ENCODE data around the gene ATXN2L. TPM values are rescaled to one million over a fixed set of nuclear protein-coding genes. Genes with fewer than 3 reads are reported as not detected.
"Not testable (repeated sequence)": the region's sequence is repeated elsewhere in the genome, so short reads cannot be mapped to it uniquely, and the experiment has no call there.

Gene ATXN2L
- total and polyA plus RNA-seq, 2 experiments from 2014 or later, result 134 to 192 TPM

DNA sequence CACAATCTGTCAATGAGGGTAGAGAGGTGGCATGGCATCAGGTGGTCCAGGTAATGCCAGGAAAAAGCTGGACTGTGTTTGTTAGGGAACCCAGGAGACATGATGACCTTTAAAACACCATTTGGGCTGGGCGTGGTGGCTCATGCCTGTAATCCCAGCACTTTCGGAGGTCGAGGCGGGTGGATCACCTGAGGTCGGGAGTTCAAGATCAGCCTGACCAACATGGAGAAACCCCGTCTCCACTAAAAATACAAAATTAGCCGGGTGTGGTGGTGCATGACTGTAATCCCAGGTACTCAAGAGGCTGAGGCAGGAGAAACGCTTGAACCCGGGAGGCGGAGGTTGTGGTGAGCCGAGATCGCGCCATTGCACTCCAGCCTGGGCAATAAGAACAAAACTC, 2.3 kb upstream of the ATXN2L start:
- H3K4me2 ChIP-seq; H4K20me1 ChIP-seq (replicated peaks; ENCODE audit: insufficient read depth); H3K9me2 ChIP-seq (ENCODE audit: insufficient read depth); H3K27me3 ChIP-seq (ENCODE audit: insufficient read depth); H3K36me3 ChIP-seq (ENCODE audit: insufficient read depth); H3K4me3 ChIP-seq; H2AFZ ChIP-seq; H3K27ac ChIP-seq (ENCODE audit: low read depth); H3K9me3 Mint-ChIP-seq; DNase-seq (ENCODE audit: low spot score); ATAC-seq: not testable (repeated sequence)
- Mint-ChIP-seq H3K36me3 (ENCODE audit: low read depth) (peaks cover 31% of the 10 kb centered on the region), H3K27me3 (ENCODE audit: insufficient read depth, low read depth, poor library complexity) (peaks cover 16% of the 10 kb centered on the region), H3K27ac (peak overlapping the region; percentile 9; the same call in 1 of the 2 replicates), H3K4me3 (peak overlapping the region; percentile 84; the same call in 1 of the 3 replicates), H3K4me1 (peaks cover 23% of the 10 kb centered on the region)
- Histone ChIP-seq H3K4me1 (ENCODE audit: insufficient read depth) (peaks cover 24% of the 10 kb centered on the region), H3K79me2 (replicated peaks; ENCODE audit: insufficient read depth) (peaks cover 21% of the 10 kb centered on the region), H3F3A (replicated peaks; ENCODE audit: low read depth) (peaks cover 14% of the 10 kb centered on the region)

DNA sequence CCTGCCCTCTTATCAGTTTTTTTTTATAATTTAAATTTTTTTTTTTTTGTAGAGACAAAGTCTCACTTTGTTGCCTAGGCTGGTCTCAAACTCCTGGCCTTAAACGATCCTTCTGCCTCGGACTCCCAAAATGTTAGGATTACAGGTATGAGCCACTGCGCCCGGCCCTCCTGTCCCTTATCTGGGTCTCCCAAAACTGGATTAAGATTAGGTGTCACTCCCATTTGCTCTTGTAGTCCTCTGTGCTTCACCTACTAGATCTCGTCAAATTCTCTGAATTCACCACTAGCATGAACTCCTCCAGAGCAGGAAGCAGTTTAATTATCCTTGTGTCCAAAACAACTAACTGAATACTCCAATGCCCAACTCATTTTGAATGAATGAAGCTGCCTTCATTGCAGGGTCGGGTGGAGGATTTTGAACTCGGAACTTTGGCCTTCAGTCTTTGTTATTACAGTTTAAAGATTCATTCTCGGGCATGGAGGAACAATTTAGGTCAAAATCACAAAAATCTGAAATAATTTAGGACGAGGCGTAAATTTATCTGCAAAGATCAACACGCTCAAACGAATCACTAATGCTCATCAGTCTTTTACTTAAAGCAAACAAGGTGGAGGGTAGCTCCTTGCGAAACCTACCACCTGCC, 802 bp upstream of the ATXN2L start:
- H2AFZ ChIP-seq, result peak overlapping the region; percentile 57; the same call in 1 of the 2 replicates
- peaks cover 22% of the 10 kb centered on the region for H3F3A ChIP-seq (replicated peaks; ENCODE audit: low read depth)
- no peaks in the 10 kb centered on the region for H3K9me2 ChIP-seq (ENCODE audit: insufficient read depth)
- peaks cover 16% of the 10 kb centered on the region for H3K27me3 Mint-ChIP-seq (ENCODE audit: insufficient read depth, low read depth, poor library complexity)
- peaks cover 35% of the 10 kb centered on the region for H3K4me1 Mint-ChIP-seq
- H3K36me3 ChIP-seq (ENCODE audit: insufficient read depth), result peaks cover 20% of the 10 kb centered on the region
- DNase-seq (ENCODE audit: low spot score), result no peak
- H3K4me3 ChIP-seq, result peak overlapping the region; percentile 95
- H3K9me3 Mint-ChIP-seq, result no peaks in the 10 kb centered on the region
- H3K4me2 ChIP-seq, result peak overlapping the region; percentile 95
- H3K79me2 ChIP-seq (replicated peaks; ENCODE audit: insufficient read depth), result peaks cover 35% of the 10 kb centered on the region
- no peak for ATAC-seq
- peaks cover 19% of the 10 kb centered on the region for H4K20me1 ChIP-seq (replicated peaks; ENCODE audit: insufficient read depth)
- peaks cover 42% of the 10 kb centered on the region for H3K36me3 Mint-ChIP-seq (ENCODE audit: low read depth)
- peak overlapping the region; percentile 91 for H3K27ac ChIP-seq (ENCODE audit: low read depth)
- H3K27me3 ChIP-seq (ENCODE audit: insufficient read depth), result no peaks in the 10 kb centered on the region
- peaks cover 26% of the 10 kb centered on the region for H3K4me1 ChIP-seq (ENCODE audit: insufficient read depth)
- H3K4me3 Mint-ChIP-seq, result peak overlapping the region; percentile 84
- peak overlapping the region; percentile 85 for H3K27ac Mint-ChIP-seq
- TF ChIP-seq ZNF114 (CRISPR knock-in tag; IDR thresholded peaks at IDR 0.05), result no peak
- TF ChIP-seq CREB1 (CRISPR knock-in tag; IDR thresholded peaks at IDR 0.05; ENCODE audit: low read depth), result no peak
- TF ChIP-seq JUNB (IDR thresholded peaks at IDR 0.05; ENCODE audit: unreplicated experiment), result no peak
- no peak for TF ChIP-seq ZNF331 (CRISPR knock-in tag; IDR thresholded peaks at IDR 0.05; ENCODE audit: low read depth)
- TF ChIP-seq EZH2phosphoT487 (IDR thresholded peaks at IDR 0.05; ENCODE audit: unreplicated experiment), result no peak
- TF ChIP-seq, protein P1, sequence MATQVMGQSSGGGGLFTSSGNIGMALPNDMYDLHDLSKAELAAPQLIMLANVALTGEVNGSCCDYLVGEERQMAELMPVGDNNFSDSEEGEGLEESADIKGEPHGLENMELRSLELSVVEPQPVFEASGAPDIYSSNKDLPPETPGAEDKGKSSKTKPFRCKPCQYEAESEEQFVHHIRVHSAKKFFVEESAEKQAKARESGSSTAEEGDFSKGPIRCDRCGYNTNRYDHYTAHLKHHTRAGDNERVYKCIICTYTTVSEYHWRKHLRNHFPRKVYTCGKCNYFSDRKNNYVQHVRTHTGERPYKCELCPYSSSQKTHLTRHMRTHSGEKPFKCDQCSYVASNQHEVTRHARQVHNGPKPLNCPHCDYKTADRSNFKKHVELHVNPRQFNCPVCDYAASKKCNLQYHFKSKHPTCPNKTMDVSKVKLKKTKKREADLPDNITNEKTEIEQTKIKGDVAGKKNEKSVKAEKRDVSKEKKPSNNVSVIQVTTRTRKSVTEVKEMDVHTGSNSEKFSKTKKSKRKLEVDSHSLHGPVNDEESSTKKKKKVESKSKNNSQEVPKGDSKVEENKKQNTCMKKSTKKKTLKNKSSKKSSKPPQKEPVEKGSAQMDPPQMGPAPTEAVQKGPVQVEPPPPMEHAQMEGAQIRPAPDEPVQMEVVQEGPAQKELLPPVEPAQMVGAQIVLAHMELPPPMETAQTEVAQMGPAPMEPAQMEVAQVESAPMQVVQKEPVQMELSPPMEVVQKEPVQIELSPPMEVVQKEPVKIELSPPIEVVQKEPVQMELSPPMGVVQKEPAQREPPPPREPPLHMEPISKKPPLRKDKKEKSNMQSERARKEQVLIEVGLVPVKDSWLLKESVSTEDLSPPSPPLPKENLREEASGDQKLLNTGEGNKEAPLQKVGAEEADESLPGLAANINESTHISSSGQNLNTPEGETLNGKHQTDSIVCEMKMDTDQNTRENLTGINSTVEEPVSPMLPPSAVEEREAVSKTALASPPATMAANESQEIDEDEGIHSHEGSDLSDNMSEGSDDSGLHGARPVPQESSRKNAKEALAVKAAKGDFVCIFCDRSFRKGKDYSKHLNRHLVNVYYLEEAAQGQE (IDR thresholded peaks at IDR 0.05; ENCODE audit: unreplicated experiment), result no peak
- TF ChIP-seq, protein P2, sequence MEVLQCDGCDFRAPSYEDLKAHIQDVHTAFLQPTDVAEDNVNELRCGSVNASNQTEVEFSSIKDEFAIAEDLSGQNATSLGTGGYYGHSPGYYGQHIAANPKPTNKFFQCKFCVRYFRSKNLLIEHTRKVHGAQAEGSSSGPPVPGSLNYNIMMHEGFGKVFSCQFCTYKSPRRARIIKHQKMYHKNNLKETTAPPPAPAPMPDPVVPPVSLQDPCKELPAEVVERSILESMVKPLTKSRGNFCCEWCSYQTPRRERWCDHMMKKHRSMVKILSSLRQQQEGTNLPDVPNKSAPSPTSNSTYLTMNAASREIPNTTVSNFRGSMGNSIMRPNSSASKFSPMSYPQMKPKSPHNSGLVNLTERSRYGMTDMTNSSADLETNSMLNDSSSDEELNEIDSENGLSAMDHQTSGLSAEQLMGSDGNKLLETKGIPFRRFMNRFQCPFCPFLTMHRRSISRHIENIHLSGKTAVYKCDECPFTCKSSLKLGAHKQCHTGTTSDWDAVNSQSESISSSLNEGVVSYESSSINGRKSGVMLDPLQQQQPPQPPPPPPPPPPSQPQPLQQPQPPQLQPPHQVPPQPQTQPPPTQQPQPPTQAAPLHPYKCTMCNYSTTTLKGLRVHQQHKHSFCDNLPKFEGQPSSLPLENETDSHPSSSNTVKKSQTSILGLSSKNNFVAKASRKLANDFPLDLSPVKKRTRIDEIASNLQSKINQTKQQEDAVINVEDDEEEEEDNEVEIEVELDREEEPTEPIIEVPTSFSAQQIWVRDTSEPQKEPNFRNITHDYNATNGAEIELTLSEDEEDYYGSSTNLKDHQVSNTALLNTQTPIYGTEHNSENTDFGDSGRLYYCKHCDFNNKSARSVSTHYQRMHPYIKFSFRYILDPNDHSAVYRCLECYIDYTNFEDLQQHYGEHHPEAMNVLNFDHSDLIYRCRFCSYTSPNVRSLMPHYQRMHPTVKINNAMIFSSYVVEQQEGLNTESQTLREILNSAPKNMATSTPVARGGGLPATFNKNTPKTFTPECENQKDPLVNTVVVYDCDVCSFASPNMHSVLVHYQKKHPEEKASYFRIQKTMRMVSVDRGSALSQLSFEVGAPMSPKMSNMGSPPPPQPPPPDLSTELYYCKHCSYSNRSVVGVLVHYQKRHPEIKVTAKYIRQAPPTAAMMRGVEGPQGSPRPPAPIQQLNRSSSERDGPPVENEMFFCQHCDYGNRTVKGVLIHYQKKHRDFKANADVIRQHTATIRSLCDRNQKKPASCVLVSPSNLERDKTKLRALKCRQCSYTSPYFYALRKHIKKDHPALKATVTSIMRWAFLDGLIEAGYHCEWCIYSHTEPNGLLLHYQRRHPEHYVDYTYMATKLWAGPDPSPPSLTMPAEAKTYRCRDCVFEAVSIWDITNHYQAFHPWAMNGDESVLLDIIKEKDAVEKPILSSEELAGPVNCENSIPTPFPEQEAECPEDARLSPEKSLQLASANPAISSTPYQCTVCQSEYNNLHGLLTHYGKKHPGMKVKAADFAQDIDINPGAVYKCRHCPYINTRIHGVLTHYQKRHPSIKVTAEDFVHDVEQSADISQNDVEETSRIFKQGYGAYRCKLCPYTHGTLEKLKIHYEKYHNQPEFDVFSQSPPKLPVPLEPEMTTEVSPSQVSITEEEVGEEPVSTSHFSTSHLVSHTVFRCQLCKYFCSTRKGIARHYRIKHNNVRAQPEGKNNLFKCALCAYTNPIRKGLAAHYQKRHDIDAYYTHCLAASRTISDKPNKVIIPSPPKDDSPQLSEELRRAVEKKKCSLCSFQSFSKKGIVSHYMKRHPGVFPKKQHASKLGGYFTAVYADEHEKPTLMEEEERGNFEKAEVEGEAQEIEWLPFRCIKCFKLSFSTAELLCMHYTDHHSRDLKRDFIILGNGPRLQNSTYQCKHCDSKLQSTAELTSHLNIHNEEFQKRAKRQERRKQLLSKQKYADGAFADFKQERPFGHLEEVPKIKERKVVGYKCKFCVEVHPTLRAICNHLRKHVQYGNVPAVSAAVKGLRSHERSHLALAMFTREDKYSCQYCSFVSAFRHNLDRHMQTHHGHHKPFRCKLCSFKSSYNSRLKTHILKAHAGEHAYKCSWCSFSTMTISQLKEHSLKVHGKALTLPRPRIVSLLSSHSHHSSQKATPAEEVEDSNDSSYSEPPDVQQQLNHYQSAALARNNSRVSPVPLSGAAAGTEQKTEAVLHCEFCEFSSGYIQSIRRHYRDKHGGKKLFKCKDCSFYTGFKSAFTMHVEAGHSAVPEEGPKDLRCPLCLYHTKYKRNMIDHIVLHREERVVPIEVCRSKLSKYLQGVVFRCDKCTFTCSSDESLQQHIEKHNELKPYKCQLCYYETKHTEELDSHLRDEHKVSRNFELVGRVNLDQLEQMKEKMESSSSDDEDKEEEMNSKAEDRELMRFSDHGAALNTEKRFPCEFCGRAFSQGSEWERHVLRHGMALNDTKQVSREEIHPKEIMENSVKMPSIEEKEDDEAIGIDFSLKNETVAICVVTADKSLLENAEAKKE (CRISPR knock-in tag; IDR thresholded peaks at IDR 0.05), result no peak
- no peak for TF ChIP-seq EZH2 (IDR thresholded peaks at IDR 0.05; ENCODE audit: low read depth, unreplicated experiment)
- TF ChIP-seq NANOG (IDR thresholded peaks at IDR 0.05; ENCODE audit: borderline replicate concordance), result no peak
- TF ChIP-seq, protein P3, sequence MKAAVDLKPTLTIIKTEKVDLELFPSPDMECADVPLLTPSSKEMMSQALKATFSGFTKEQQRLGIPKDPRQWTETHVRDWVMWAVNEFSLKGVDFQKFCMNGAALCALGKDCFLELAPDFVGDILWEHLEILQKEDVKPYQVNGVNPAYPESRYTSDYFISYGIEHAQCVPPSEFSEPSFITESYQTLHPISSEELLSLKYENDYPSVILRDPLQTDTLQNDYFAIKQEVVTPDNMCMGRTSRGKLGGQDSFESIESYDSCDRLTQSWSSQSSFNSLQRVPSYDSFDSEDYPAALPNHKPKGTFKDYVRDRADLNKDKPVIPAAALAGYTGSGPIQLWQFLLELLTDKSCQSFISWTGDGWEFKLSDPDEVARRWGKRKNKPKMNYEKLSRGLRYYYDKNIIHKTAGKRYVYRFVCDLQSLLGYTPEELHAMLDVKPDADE (IDR thresholded peaks at IDR 0.05), result no peak

Measured in GM23338 (cell line).